Sigmoid colon (tissue), 7 donors: ENCODE data around the gene PSORS1C1. TPM values are rescaled to one million over a fixed set of nuclear protein-coding genes. Genes with fewer than 3 reads are reported as not detected.
"Not testable (repeated sequence)": the region's sequence is repeated elsewhere in the genome, so short reads cannot be mapped to it uniquely, and the experiment has no call there.

Experiments
- DNase-seq: peaks from one replicate; pipeline ENCODE4 v3.0.0-alpha.2; 2019
- H3K27ac ChIP-seq, 4 donors: fragments of 200-600 bp; sonication (generic); one replicate each; pipeline ENCODE4 v1.5.1; 2016 to 2019; ENCODE audit warnings: mild to moderate bottlenecking in 1 of 4
- H3K27me3 ChIP-seq, 3 donors: fragments of 200-600 bp; sonication (generic); one replicate each; pipeline ENCODE4 v1.5.1; 2019; ENCODE audit warnings: mild to moderate bottlenecking in 1 of 3
- H3K36me3 ChIP-seq, 4 donors: fragments of 200-600 bp; sonication (generic); one replicate each; pipeline ENCODE4 v1.5.1; 2016 to 2019
- H3K4me1 ChIP-seq, 4 donors: fragments of 200-600 bp; sonication (generic); one replicate each; pipeline ENCODE4 v1.5.1; 2017 to 2019
- H3K4me3 ChIP-seq, 4 donors: fragments of 200-600 bp; sonication (generic); one replicate each; pipeline ENCODE4 v1.5.1; 2017 to 2019; ENCODE audit warnings: mild to moderate bottlenecking in 2 of 4, moderate library complexity in 1 of 4
- H3K9me3 ChIP-seq, 4 donors: fragments of 200-600 bp in 3 of 4; sonication (generic) in 3 of 4; one replicate each; pipeline versions ENCODE4 v1.5.1 to v1.6.1; 2013 to 2019
- CTCF ChIP-seq, 4 experiments: fragments of 450-650 bp in 3 of 4; fragments of 200-600 bp in 1 of 4; IDR thresholded peaks; one replicate each; pipeline ENCODE4 v1.5.1; 2016 to 2019; ENCODE audit warnings: antibody characterized with exemption in 4 of 4, mild to moderate bottlenecking in 3 of 4, moderate library complexity in 2 of 4
- EP300 ChIP-seq, 4 donors: sonication (generic); formaldehyde crosslinking; IDR thresholded peaks; one replicate each; pipeline ENCODE4 v1.6.1; 2017; ENCODE audit warnings: antibody characterized with exemption in 4 of 4
- POLR2A ChIP-seq, 2 donors: fragments of 450-650 bp; IDR thresholded peaks; one replicate each; pipeline ENCODE4 v1.6.1; 2016; ENCODE audit warnings: antibody characterized with exemption in 2 of 2, mild to moderate bottlenecking in 2 of 2, moderate library complexity in 2 of 2
- POLR2AphosphoS5 ChIP-seq, 4 donors: sonication (generic); formaldehyde crosslinking; IDR thresholded peaks; one replicate each; pipeline ENCODE4 v1.6.1; 2017; ENCODE audit warnings: antibody characterized with exemption in 4 of 4
- WGBS, 2 donors: extraction: QIAGEN DNeasy Blood & Tissue Kit; methylation state at CpG; one replicate each; pipeline ENCODE4 v1.1.7; 2013; 5-methylcytosine and 5-hydroxymethylcytosine counted together
- intact Hi-C: fragments of 100-400 bp; cut with DNase I; formaldehyde crosslinking; loops from one replicate; pipeline ENCODE4 v1.15.1; 2023
- polyA plus RNA-seq, 3 donors: library from polyadenylated mRNA; stranded (reverse); fragments of 200-250 nt; gene quantifications; one replicate each; pipeline ENCODE4 v1.2.3, GENCODE V29; 2013
- total RNA-seq, 4 donors: library from RNA; depleted of rRNA; stranded (reverse); fragments of >200 nt; gene quantifications; one replicate each; pipeline ENCODE4 v1.1.0, GENCODE V29; 2016
- donor health status: healthy with polysubstance abuse.
- donor health status: Bipolar disorder and iron deficiency.
- donor health status: healthy.

PSORS1C1 gene
- total and polyA plus RNA-seq, 7 donors = 0.49 to 33.3 (median 2.7) TPM

GRCh38 chr6:31158863-31159855 is 44.6 kb downstream of the PSORS1C1 start:
- Histone ChIP-seq H3K9me3 (no peaks in the 10 kb centered on the region), H3K4me3 (peak overlapping the region; percentile 46 to 76 (median 70)), H3K27me3 (no peaks in the 10 kb centered on the region), H3K4me1 (peaks cover 0 to 24% (median 19%) of the 10 kb centered on the region in 4 donors), H3K27ac (peak overlapping the region; percentile 82 to 90 (median 84)), H3K36me3 (peaks cover 0 to 7% (median 0%) of the 10 kb centered on the region in 4 donors)
- DNase-seq = peak; percentile 63
- 11 to 18% methylated on average over 35 of the region's 35 CpGs for WGBS, 2 donors
- TF ChIP-seq EP300 (IDR thresholded peaks at IDR 0.05) (no peak), CTCF (IDR thresholded peaks at IDR 0.05) (no peak), POLR2AphosphoS5 (IDR thresholded peaks at IDR 0.05) (no peak), POLR2A (IDR thresholded peaks at IDR 0.05) (no peak)
- intact Hi-C loops = no loop called here

- no peaks in the 10 kb centered on the region for H3K27me3 ChIP-seq
- no peaks in the 10 kb centered on the region for H3K36me3 ChIP-seq
- no peak overlapping the region for H3K4me3 ChIP-seq
- H3K4me1 ChIP-seq = peaks cover 0 to 24% (median 19%) of the 10 kb centered on the region in 4 donors
- H3K9me3 ChIP-seq = no peaks in the 10 kb centered on the region
- H3K27ac ChIP-seq = no peak overlapping the region
- TF ChIP-seq EP300 (IDR thresholded peaks at IDR 0.05) = no peak
- TF ChIP-seq POLR2A (IDR thresholded peaks at IDR 0.05) = no peak
- TF ChIP-seq POLR2AphosphoS5 (IDR thresholded peaks at IDR 0.05) = no peak
- no peak for TF ChIP-seq CTCF (IDR thresholded peaks at IDR 0.05)
- DNase-seq = no peak
- intact Hi-C loops = no loop called here
- 87 to 94% methylated on average over 19 of the region's 19 CpGs for whole genome bisulfite sequencing, 2 donors
Observed at GRCh38 chr6:31161216-31162126, 46.9 kb downstream of the PSORS1C1 start.

- DNase-seq = no peak
- Histone ChIP-seq H3K27me3 (no peaks in the 10 kb centered on the region), H3K27ac (no peak overlapping the region), H3K9me3 (no peaks in the 10 kb centered on the region), H3K36me3 (no peaks in the 10 kb centered on the region), H3K4me3 (no peak overlapping the region), H3K4me1 (peaks cover 0 to 16% (median 11%) of the 10 kb centered on the region in 4 donors)
- WGBS, 2 donors = 89 to 92% methylated on average over 13 of the region's 13 CpGs
- no peak for TF ChIP-seq POLR2AphosphoS5 (IDR thresholded peaks at IDR 0.05)
- TF ChIP-seq POLR2A (IDR thresholded peaks at IDR 0.05) = no peak
- no peak for TF ChIP-seq CTCF (IDR thresholded peaks at IDR 0.05)
- no peak for TF ChIP-seq EP300 (IDR thresholded peaks at IDR 0.05)
- intact Hi-C loops = no loop called here
Observed at GRCh38 chr6:31162463-31163165, 48.0 kb downstream of the PSORS1C1 start.

GRCh38 chr6:31163922-31164321 is 49.3 kb downstream of the PSORS1C1 start:
- no peaks in the 10 kb centered on the region for H3K36me3 ChIP-seq
- DNase-seq = no peak
- H3K9me3 ChIP-seq = no peaks in the 10 kb centered on the region
- H3K27me3 ChIP-seq = no peaks in the 10 kb centered on the region
- H3K27ac ChIP-seq = no peak overlapping the region
- H3K4me3 ChIP-seq = no peak overlapping the region
- TF ChIP-seq EP300 (IDR thresholded peaks at IDR 0.05) (no peak), POLR2A (IDR thresholded peaks at IDR 0.05) (no peak), POLR2AphosphoS5 (IDR thresholded peaks at IDR 0.05) (no peak), CTCF (IDR thresholded peaks at IDR 0.05) (no peak)
- intact Hi-C loops = no loop called here
- H3K4me1 ChIP-seq = peaks cover 0 to 12% (median 7%) of the 10 kb centered on the region in 4 donors

- H3K4me3 ChIP-seq, H3K9me3 ChIP-seq, H3K27me3 ChIP-seq, H3K27ac ChIP-seq, H3K4me1 ChIP-seq, intact Hi-C loops, H3K36me3 ChIP-seq, DNase-seq: not testable (repeated sequence)
- WGBS, 2 donors = 88 to 95% methylated on average over 7 to 8 of the region's 9 CpGs
Observed at GRCh38 chr6:31164475-31165063, 50.0 kb downstream of the PSORS1C1 start.

GRCh38 chr6:31165064-31165832 is 50.6 kb downstream of the PSORS1C1 start:
- 82 to 87% methylated on average over 17 of the region's 17 CpGs for WGBS, 2 donors
- intact Hi-C loops, H3K4me3 ChIP-seq, H3K27ac ChIP-seq, DNase-seq, H3K27me3 ChIP-seq, H3K9me3 ChIP-seq, H3K4me1 ChIP-seq, H3K36me3 ChIP-seq: not testable (repeated sequence)
